ENCODE results near the gene COLEC11.
"Not testable (repeated sequence)": the region's sequence is repeated elsewhere in the genome, so short reads cannot be mapped to it uniquely, and the experiment has no call there.

The COLEC11 gene

GRCh38 chr2:3616435-3617197, 21.7 kb downstream of the COLEC11 start:
- not testable (repeated sequence) for H3K9me3 ChIP-seq (ENCODE audit: insufficient read depth, low read depth, low read length); H3K9ac ChIP-seq (ENCODE audit: low read depth, low read length); H3K36me3 ChIP-seq (ENCODE audit: insufficient read depth, low read length); H3K27ac ChIP-seq (ENCODE audit: low read depth, low read length); H3K4me1 ChIP-seq (ENCODE audit: insufficient read depth, low read length); H3K4me3 ChIP-seq (ENCODE audit: low read length); H3K27me3 ChIP-seq (ENCODE audit: insufficient read depth, low read length)
- 95% methylated on average over 25 of the region's 25 CpGs for WGBS

DNA sequence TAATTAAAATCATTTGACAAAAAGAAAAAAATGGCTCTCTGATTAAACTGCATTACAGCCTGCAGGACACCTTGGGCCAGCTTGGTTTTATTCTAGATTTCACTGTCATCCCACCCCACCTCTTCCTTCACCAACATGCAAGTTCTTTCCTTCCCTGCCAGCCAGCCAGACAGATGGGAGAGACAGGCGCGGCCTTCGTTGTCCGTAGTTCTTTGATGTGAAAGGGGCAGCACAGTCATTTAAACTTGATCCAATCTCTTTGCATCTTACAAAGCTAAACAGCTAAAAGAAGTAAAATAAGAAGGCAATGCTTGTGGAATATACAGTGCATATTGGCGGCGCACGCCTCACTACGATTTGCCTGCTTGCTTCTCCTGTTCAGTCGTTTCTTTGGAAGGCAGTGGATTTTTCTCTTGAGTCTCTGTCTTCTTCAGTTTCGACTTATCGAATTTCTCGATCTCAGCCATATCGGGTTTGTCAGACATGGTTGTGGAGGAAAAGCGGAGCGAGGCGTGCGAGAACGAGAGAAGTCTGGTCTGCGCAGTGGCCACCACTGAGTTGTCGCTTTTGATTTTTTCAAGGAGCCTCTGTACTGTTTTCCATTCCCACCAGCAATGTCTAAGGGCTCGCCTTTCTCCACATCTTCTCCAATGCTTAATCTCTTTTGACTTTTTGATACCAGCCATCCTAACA, 22.4 kb downstream of the COLEC11 start:
- Histone ChIP-seq H3K36me3 (ENCODE audit: insufficient read depth, low read length) (no peaks in the 10 kb centered on the region), H3K27ac (ENCODE audit: low read depth, low read length) (no peak overlapping the region), H3K4me3 (ENCODE audit: low read length) (no peak overlapping the region), H3K9ac (ENCODE audit: low read depth, low read length) (no peak overlapping the region), H3K27me3 (ENCODE audit: insufficient read depth, low read length) (no peaks in the 10 kb centered on the region), H3K9me3 (ENCODE audit: insufficient read depth, low read depth, low read length) (peaks cover 7% of the 10 kb centered on the region), H3K4me1 (ENCODE audit: insufficient read depth, low read length) (no peaks in the 10 kb centered on the region)
- whole genome bisulfite sequencing, result 97% methylated on average over 21 of the region's 21 CpGs

DNA sequence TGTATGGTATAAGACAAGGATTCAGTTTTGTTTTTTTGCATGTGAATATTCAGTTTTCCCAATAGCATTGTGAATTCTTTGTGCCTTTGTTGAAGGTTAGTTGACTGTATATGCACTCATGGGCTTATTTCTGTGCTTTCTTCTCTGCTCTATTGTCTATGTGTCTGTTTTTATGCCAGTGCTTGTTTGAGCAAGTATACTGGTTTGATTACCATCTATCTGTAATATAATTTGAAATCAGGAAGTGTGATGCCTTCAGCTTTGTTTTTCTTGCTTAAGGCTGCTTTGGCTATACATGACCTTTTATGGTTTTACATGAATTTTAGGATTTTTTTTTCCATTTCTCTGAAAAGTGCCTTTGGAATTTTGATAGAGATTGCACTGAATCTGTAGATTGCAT, 23.5 kb downstream of the COLEC11 start:
- H3K9me3 ChIP-seq (ENCODE audit: insufficient read depth, low read depth, low read length), result peaks cover 9% of the 10 kb centered on the region
- no peaks in the 10 kb centered on the region for H3K4me1 ChIP-seq (ENCODE audit: insufficient read depth, low read length)

GRCh38 chr2:3619033-3619432, 24.1 kb downstream of the COLEC11 start:
- no peaks in the 10 kb centered on the region for H3K36me3 ChIP-seq (ENCODE audit: insufficient read depth, low read length)
- no peak overlapping the region for H3K27ac ChIP-seq (ENCODE audit: low read depth, low read length)
- H3K4me3 ChIP-seq (ENCODE audit: low read length), result no peak overlapping the region
- peaks cover 8% of the 10 kb centered on the region for H3K9me3 ChIP-seq (ENCODE audit: insufficient read depth, low read depth, low read length)
- H3K27me3 ChIP-seq (ENCODE audit: insufficient read depth, low read length), result no peaks in the 10 kb centered on the region
- WGBS, result 94% methylated on average over 2 of the region's 2 CpGs
- H3K9ac ChIP-seq (ENCODE audit: low read depth, low read length), result no peak overlapping the region
- no peaks in the 10 kb centered on the region for H3K4me1 ChIP-seq (ENCODE audit: insufficient read depth, low read length)

More for the DNA sequence above, 23.5 kb downstream of the COLEC11 start:
- no peak overlapping the region for H3K9ac ChIP-seq (ENCODE audit: low read depth, low read length)
- H3K4me3 ChIP-seq (ENCODE audit: low read length), result no peak overlapping the region
- no peak overlapping the region for H3K27ac ChIP-seq (ENCODE audit: low read depth, low read length)
- H3K36me3 ChIP-seq (ENCODE audit: insufficient read depth, low read length), result no peaks in the 10 kb centered on the region
- H3K27me3 ChIP-seq (ENCODE audit: insufficient read depth, low read length), result no peaks in the 10 kb centered on the region

- H3K9ac ChIP-seq (ENCODE audit: low read depth, low read length); H3K9me3 ChIP-seq (ENCODE audit: insufficient read depth, low read depth, low read length); H3K27me3 ChIP-seq (ENCODE audit: insufficient read depth, low read length); H3K27ac ChIP-seq (ENCODE audit: low read depth, low read length); H3K4me3 ChIP-seq (ENCODE audit: low read length); H3K36me3 ChIP-seq (ENCODE audit: insufficient read depth, low read length); H3K4me1 ChIP-seq (ENCODE audit: insufficient read depth, low read length): not testable (repeated sequence)
- 96% methylated on average over 9 of the region's 9 CpGs for WGBS
These were observed 24.7 kb downstream of the COLEC11 start for GRCh38 chr2:3619661-3620060.

DNA sequence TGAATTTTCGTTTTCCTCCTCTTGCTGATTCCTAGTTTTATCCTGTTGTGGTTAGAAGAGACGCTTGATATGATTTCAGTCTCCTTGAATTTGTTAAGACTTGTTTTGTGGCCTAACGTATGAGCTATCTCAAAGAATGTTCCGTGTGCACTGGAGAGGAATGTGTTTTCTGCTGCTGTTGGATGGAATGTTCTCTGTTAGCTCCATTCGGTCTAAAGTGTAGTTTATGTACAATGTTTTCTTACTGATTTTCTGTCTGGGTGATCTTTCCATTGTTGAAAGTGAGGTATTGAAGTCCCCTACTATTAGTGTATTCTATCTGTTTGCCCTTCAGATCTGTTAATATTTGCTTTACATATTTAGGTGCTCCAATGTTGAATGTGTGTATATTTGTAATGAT, 25.9 kb downstream of the COLEC11 start:
- H3K9me3 ChIP-seq (ENCODE audit: insufficient read depth, low read depth, low read length), result peaks cover 8% of the 10 kb centered on the region
- no peak overlapping the region for H3K9ac ChIP-seq (ENCODE audit: low read depth, low read length)
- 89% methylated on average over 5 of the region's 5 CpGs for WGBS
- H3K36me3 ChIP-seq (ENCODE audit: insufficient read depth, low read length), result no peaks in the 10 kb centered on the region
- H3K4me1 ChIP-seq (ENCODE audit: insufficient read depth, low read length), result no peaks in the 10 kb centered on the region
- no peaks in the 10 kb centered on the region for H3K27me3 ChIP-seq (ENCODE audit: insufficient read depth, low read length)
- H3K4me3 ChIP-seq (ENCODE audit: low read length), result no peak overlapping the region
- H3K27ac ChIP-seq (ENCODE audit: low read depth, low read length), result no peak overlapping the region

GRCh38 chr2:3622967-3623366, 28.1 kb downstream of the COLEC11 start:
- no CpG with 5 or more reads among the region's 1 CpG for WGBS
- H3K36me3 ChIP-seq (ENCODE audit: insufficient read depth, low read length), result no peaks in the 10 kb centered on the region
- H3K9ac ChIP-seq (ENCODE audit: low read depth, low read length), result no peak overlapping the region
- no peaks in the 10 kb centered on the region for H3K27me3 ChIP-seq (ENCODE audit: insufficient read depth, low read length)
- H3K4me3 ChIP-seq (ENCODE audit: low read length), result no peak overlapping the region
- H3K4me1 ChIP-seq (ENCODE audit: insufficient read depth, low read length), result no peaks in the 10 kb centered on the region
- H3K27ac ChIP-seq (ENCODE audit: low read depth, low read length), result no peak overlapping the region
- H3K9me3 ChIP-seq (ENCODE audit: insufficient read depth, low read depth, low read length), result peaks cover 3% of the 10 kb centered on the region; the same call in 1 of the 2 replicates

- WGBS, result 93% methylated on average over 4 of the region's 4 CpGs
- H3K27ac ChIP-seq (ENCODE audit: low read depth, low read length), result no peak overlapping the region
- no peak overlapping the region for H3K4me3 ChIP-seq (ENCODE audit: low read length)
- H3K4me1 ChIP-seq (ENCODE audit: insufficient read depth, low read length), result no peaks in the 10 kb centered on the region
- no peak overlapping the region for H3K9ac ChIP-seq (ENCODE audit: low read depth, low read length)
- peaks cover 3% of the 10 kb centered on the region; the same call in 1 of the 2 replicates for H3K9me3 ChIP-seq (ENCODE audit: insufficient read depth, low read depth, low read length)
- H3K27me3 ChIP-seq (ENCODE audit: insufficient read depth, low read length), result no peaks in the 10 kb centered on the region
- H3K36me3 ChIP-seq (ENCODE audit: insufficient read depth, low read length), result no peaks in the 10 kb centered on the region
These were observed 29.3 kb downstream of the COLEC11 start for GRCh38 chr2:3624059-3624794.

DNA sequence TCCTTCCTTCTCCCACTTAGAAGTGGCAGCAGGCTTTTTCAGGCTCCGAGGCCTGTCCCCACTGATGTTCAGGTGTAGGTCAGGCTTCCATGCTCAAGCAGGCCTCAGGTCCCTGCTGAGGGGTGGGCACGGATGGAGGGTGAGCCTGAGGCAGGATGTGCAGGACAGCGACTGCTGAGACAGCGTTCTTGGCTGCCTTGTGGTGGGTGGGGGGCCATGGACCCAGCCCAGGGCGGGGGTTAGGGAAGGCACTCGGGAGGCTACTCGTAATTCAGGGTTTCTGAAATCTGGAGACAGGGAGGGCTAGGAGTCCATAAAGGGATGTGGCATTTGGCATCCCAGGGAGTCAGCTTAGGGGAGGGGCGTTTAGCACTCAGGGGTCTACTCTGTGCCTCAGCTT, 30.3 kb downstream of the COLEC11 start:
- no peaks in the 10 kb centered on the region for H3K36me3 ChIP-seq (ENCODE audit: insufficient read depth, low read length)
- 91% methylated on average over 8 of the region's 8 CpGs for WGBS

GRCh38 chr2:3626118-3626811, 31.4 kb downstream of the COLEC11 start:
- no peak overlapping the region for H3K27ac ChIP-seq (ENCODE audit: low read depth, low read length)
- no peaks in the 10 kb centered on the region for H3K27me3 ChIP-seq (ENCODE audit: insufficient read depth, low read length)
- 95% methylated on average over 12 of the region's 12 CpGs for WGBS
- H3K9ac ChIP-seq (ENCODE audit: low read depth, low read length), result no peak overlapping the region
- H3K4me1 ChIP-seq (ENCODE audit: insufficient read depth, low read length), result no peaks in the 10 kb centered on the region
- H3K36me3 ChIP-seq (ENCODE audit: insufficient read depth, low read length), result no peaks in the 10 kb centered on the region
- peaks cover 3% of the 10 kb centered on the region; the same call in 1 of the 2 replicates for H3K9me3 ChIP-seq (ENCODE audit: insufficient read depth, low read depth, low read length)
- H3K4me3 ChIP-seq (ENCODE audit: low read length), result no peak overlapping the region

More for the DNA sequence above, 30.3 kb downstream of the COLEC11 start:
- no peaks in the 10 kb centered on the region for H3K4me1 ChIP-seq (ENCODE audit: insufficient read depth, low read length)
- no peak overlapping the region for H3K27ac ChIP-seq (ENCODE audit: low read depth, low read length)
- no peak overlapping the region for H3K9ac ChIP-seq (ENCODE audit: low read depth, low read length)
- no peaks in the 10 kb centered on the region for H3K27me3 ChIP-seq (ENCODE audit: insufficient read depth, low read length)
- H3K9me3 ChIP-seq (ENCODE audit: insufficient read depth, low read depth, low read length), result peaks cover 3% of the 10 kb centered on the region; the same call in 1 of the 2 replicates
- no peak overlapping the region for H3K4me3 ChIP-seq (ENCODE audit: low read length)

All from HUES64 (cell line).